ENCODE results near the gene TGM2. TPM values are rescaled to one million over a fixed set of nuclear protein-coding genes. Genes with fewer than 3 reads are reported as not detected.
A peak's percentile ranks its signal among the peaks of the same experiment; 100 is the strongest.

The TGM2 gene
- total and polyA plus RNA-seq, 9 of the 15 experiments (the other 6 are each of a cell fraction or from before 2014, with no cell fraction given) = 5.5 to 78.5 (median 37.6) TPM

DNA sequence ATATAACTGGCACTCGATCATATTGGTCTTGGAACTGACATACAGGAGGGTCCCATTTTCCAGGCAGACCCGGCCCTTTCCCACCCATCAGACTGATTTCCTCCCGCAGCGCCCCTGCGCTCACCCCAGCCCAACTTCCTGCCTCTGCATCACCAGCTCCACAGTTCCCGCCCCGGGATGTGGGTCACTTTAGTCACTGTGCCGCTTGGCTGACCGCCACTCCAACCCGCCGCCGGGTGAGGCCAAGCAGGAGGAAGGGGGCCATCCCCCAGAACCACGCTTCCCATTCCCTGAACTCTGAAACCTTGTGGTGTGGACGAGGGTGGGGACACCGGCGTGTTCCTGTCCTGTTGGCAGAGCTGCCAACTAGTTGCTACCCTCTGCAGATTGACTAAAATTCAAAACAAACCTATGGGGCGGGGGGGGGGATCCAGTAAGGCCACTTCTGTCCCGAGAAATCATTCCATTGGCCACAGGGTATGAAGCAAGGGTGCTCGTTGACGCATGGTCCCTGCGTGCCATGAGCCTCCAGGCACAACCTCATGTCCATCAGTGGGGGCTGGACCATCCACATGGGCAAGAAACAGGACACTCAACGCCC, 12.3 kb downstream of the TGM2 start:
- H2AFZ ChIP-seq (ENCODE audit: low read depth, low read length) = no peak overlapping the region
- H3K9me1 ChIP-seq (ENCODE audit: control insufficient read depth, insufficient read depth, low read length) = no peaks in the 10 kb centered on the region
- no peak overlapping the region; a peak in 1 of 4 replicates for H3K9ac ChIP-seq (ENCODE audit: insufficient read depth in 1 of 2, low read depth in 2 of 2, low read length in 2 of 2)
- H3K79me2 ChIP-seq (ENCODE audit: control insufficient read depth, insufficient read depth, low read length) = peaks cover 5% of the 10 kb centered on the region; the same call in 2 of the 3 replicates
- H3K4me3 ChIP-seq = no peak overlapping the region
- no peaks in the 10 kb centered on the region for H3K27me3 ChIP-seq (ENCODE audit: control insufficient read depth in 2 of 2, insufficient read depth in 2 of 2, low read length in 2 of 2)
- peak; percentile 37; the same call in 1 of the 2 replicates for TF ChIP-seq RBFOX2 (IDR thresholded peaks at IDR 0.05; ENCODE audit: low read depth, low read length)
- TF ChIP-seq, protein P1, sequence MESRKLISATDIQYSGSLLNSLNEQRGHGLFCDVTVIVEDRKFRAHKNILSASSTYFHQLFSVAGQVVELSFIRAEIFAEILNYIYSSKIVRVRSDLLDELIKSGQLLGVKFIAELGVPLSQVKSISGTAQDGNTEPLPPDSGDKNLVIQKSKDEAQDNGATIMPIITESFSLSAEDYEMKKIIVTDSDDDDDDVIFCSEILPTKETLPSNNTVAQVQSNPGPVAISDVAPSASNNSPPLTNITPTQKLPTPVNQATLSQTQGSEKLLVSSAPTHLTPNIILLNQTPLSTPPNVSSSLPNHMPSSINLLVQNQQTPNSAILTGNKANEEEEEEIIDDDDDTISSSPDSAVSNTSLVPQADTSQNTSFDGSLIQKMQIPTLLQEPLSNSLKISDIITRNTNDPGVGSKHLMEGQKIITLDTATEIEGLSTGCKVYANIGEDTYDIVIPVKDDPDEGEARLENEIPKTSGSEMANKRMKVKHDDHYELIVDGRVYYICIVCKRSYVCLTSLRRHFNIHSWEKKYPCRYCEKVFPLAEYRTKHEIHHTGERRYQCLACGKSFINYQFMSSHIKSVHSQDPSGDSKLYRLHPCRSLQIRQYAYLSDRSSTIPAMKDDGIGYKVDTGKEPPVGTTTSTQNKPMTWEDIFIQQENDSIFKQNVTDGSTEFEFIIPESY (CRISPR knock-in tag; IDR thresholded peaks at IDR 0.05) = peak; percentile 27; the same call in 1 of the 2 replicates
- TF ChIP-seq, protein P2, sequence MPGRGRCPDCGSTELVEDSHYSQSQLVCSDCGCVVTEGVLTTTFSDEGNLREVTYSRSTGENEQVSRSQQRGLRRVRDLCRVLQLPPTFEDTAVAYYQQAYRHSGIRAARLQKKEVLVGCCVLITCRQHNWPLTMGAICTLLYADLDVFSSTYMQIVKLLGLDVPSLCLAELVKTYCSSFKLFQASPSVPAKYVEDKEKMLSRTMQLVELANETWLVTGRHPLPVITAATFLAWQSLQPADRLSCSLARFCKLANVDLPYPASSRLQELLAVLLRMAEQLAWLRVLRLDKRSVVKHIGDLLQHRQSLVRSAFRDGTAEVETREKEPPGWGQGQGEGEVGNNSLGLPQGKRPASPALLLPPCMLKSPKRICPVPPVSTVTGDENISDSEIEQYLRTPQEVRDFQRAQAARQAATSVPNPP (IDR thresholded peaks at IDR 0.05; ENCODE audit: borderline replicate concordance, insufficient read depth, insufficient read length) = no peak
- TF ChIP-seq, protein P3, sequence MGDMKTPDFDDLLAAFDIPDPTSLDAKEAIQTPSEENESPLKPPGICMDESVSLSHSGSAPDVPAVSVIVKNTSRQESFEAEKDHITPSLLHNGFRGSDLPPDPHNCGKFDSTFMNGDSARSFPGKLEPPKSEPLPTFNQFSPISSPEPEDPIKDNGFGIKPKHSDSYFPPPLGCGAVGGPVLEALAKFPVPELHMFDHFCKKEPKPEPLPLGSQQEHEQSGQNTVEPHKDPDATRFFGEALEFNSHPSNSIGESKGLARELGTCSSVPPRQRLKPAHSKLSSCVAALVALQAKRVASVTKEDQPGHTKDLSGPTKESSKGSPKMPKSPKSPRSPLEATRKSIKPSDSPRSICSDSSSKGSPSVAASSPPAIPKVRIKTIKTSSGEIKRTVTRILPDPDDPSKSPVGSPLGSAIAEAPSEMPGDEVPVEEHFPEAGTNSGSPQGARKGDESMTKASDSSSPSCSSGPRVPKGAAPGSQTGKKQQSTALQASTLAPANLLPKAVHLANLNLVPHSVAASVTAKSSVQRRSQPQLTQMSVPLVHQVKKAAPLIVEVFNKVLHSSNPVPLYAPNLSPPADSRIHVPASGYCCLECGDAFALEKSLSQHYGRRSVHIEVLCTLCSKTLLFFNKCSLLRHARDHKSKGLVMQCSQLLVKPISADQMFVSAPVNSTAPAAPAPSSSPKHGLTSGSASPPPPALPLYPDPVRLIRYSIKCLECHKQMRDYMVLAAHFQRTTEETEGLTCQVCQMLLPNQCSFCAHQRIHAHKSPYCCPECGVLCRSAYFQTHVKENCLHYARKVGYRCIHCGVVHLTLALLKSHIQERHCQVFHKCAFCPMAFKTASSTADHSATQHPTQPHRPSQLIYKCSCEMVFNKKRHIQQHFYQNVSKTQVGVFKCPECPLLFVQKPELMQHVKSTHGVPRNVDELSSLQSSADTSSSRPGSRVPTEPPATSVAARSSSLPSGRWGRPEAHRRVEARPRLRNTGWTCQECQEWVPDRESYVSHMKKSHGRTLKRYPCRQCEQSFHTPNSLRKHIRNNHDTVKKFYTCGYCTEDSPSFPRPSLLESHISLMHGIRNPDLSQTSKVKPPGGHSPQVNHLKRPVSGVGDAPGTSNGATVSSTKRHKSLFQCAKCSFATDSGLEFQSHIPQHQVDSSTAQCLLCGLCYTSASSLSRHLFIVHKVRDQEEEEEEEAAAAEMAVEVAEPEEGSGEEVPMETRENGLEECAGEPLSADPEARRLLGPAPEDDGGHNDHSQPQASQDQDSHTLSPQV (IDR thresholded peaks at IDR 0.05) = no peak
- TF ChIP-seq, protein P4, sequence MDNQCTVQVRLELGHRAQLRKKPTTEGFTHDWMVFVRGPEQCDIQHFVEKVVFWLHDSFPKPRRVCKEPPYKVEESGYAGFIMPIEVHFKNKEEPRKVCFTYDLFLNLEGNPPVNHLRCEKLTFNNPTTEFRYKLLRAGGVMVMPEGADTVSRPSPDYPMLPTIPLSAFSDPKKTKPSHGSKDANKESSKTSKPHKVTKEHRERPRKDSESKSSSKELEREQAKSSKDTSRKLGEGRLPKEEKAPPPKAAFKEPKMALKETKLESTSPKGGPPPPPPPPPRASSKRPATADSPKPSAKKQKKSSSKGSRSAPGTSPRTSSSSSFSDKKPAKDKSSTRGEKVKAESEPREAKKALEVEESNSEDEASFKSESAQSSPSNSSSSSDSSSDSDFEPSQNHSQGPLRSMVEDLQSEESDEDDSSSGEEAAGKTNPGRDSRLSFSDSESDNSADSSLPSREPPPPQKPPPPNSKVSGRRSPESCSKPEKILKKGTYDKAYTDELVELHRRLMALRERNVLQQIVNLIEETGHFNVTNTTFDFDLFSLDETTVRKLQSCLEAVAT (IDR thresholded peaks at IDR 0.05) = no peak
- TF ChIP-seq BMI1 (IDR thresholded peaks at IDR 0.05; ENCODE audit: low read length) = no peak
- no peak for TF ChIP-seq NR2C2 (CRISPR knock-in tag; IDR thresholded peaks at IDR 0.05)
- TF ChIP-seq NR2C2 (tag; IDR thresholded peaks at IDR 0.05) = no peak
- TF ChIP-seq STAT5B (CRISPR knock-in tag; IDR thresholded peaks at IDR 0.05) = no peak
- no peak for TF ChIP-seq HIVEP1 (CRISPR knock-in tag; IDR thresholded peaks at IDR 0.05)
- TF ChIP-seq EP300 (IDR thresholded peaks at IDR 0.05; ENCODE audit: low read length) = no peak
- BruUV-seq (replicated peaks) = no TSS peak
- FAIRE-seq (no peak), DNase-seq (ENCODE audit: extremely low read depth in 1 of 4, low spot score in 3 of 4) (no peak), ATAC-seq (no peak)
- no peak overlapping the region for H3K4me2 ChIP-seq (ENCODE audit: insufficient read depth, low read length)
- H3K27ac ChIP-seq (ENCODE audit: extremely low read depth, low read depth, low read length) = no peak overlapping the region
- POLR2A ChIA-PET = interaction anchor here (0.7 kb wide), 1 partner anchor 11 kb away, joined by 3 read pairs; no protein-coding TSS in a partner anchor
- peaks cover 92% of the 10 kb centered on the region for H3K36me3 ChIP-seq (ENCODE audit: control insufficient read depth, insufficient read depth, low read length)
- intact Hi-C loops (cut with micrococcal nuclease) = no loop called here
- peaks cover 6 to 14% of the 10 kb centered on the region in 2 experiments; a peak in 4 of 5 replicates for H3K4me1 ChIP-seq (replicated peaks in 1 of 2; ENCODE audit: control insufficient read depth in 2 of 2, insufficient read depth in 2 of 2, low read length in 2 of 2)
- in situ Hi-C loops (cut with MboI) = no loop called here
- 94% methylated on average over 13 of the region's 22 CpGs for WGBS (ENCODE audit: insufficient coverage, low coverage, missing lambda C conversion rate)
- H4K20me1 ChIP-seq (replicated peaks; ENCODE audit: control insufficient read depth, insufficient read depth, low read length) = no peaks in the 10 kb centered on the region
- CTCF ChIA-PET (ENCODE audit: low intra/inter-chr PET ratio) = no interaction called here
- no peaks in the 10 kb centered on the region for H3K9me3 ChIP-seq (replicated peaks; ENCODE audit: control insufficient read depth, insufficient read depth, low read depth, low read length)
